GM10248 (cell line): ENCODE results near the gene ARL5A.

Source experiments
- CTCF ChIA-PET: fragments of 300-600 bp; sonication (Branson Sonifier 250); formaldehyde crosslinking; extraction: SDS; loops from one replicate; lab custom pipeline; 2021; ENCODE audit warnings: antibody characterized with exemption; lab: Yijun Ruan, JAX
- POLR2A ChIA-PET: fragments of 350-650 bp; sonication (Branson Sonifier 250); formaldehyde crosslinking; extraction: SDS; loops from one replicate; lab custom pipeline; 2020; ENCODE audit warnings: antibody characterized with exemption; lab: Yijun Ruan, JAX
- DNase-seq: peaks from one replicate; pipeline ENCODE4 v3.0.0; 2012; ENCODE audit errors: extremely low spot score
- CTCF ChIP-seq: IDR thresholded peaks from 2 replicates; pipeline ENCODE4 v1.5.1; 2012; ENCODE audit warnings: mild to moderate bottlenecking, low read depth; ENCODE audit errors: extremely low read depth, missing control alignments, control extremely low read depth

The ARL5A gene

GRCh38 chr2:151817929-151818328 lies 10.3 kb downstream of the ARL5A start:
- no peak for TF ChIP-seq CTCF
- DNase-seq, result no peak
- POLR2A ChIA-PET, result no interaction called here
- CTCF ChIA-PET, result interaction anchor here (1.5 to 2.1 kb wide), 2 partner anchors 8 to 11 kb away, joined by 7 read pairs; no protein-coding TSS in a partner anchor

- TF ChIP-seq CTCF, result no peak
- CTCF ChIA-PET, result interaction anchor here (1.7 to 2.1 kb wide), 2 partner anchors 9 kb away, joined by 7 read pairs; no protein-coding TSS in a partner anchor
- no peak for DNase-seq
- POLR2A ChIA-PET, result interaction anchor here (0.6 kb wide), 1 partner anchor 202 kb away, joined by 4 read pairs; no protein-coding TSS in a partner anchor
Observed at GRCh38 chr2:151816843-151817242, 11.4 kb downstream of the ARL5A start.

- DNase-seq, result no peak
- no peak for TF ChIP-seq CTCF
- POLR2A ChIA-PET, result no interaction called here
- CTCF ChIA-PET, result interaction anchor here (0.9 to 2.1 kb wide), 3 partner anchors 8 to 13 kb away, joined by 3 to 7 read pairs (median 7); no protein-coding TSS in a partner anchor
Observed at GRCh38 chr2:151815821-151816489, 12.3 kb downstream of the ARL5A start.

- ChIA-PET CTCF (interaction anchor here (1.4 kb wide), 1 partner anchor 10 kb away, joined by 3 read pairs; no protein-coding TSS in a partner anchor), POLR2A (no interaction called here)
- no peak for DNase-seq
- TF ChIP-seq CTCF, result no peak
Observed at GRCh38 chr2:151810489-151810888, 17.7 kb downstream of the ARL5A start.

- POLR2A ChIA-PET, result no interaction called here
- CTCF ChIA-PET, result interaction anchor here (1.3 kb wide), 1 partner anchor 18 kb away, joined by 6 read pairs; no protein-coding TSS in a partner anchor
- DNase-seq, result no peak
- no peak for TF ChIP-seq CTCF
Observed at GRCh38 chr2:151809073-151809383, 19.2 kb downstream of the ARL5A start.

GRCh38 chr2:151808258-151809072 lies 19.8 kb downstream of the ARL5A start:
- CTCF ChIA-PET, result interaction anchor here (1.0 to 3.2 kb wide), 7 partner anchors 8 to 53 kb away, joined by 3 to 18 read pairs (median 7); no protein-coding TSS in a partner anchor
- DNase-seq, result peak; percentile 23
- POLR2A ChIA-PET, result no interaction called here
- TF ChIP-seq CTCF, result peak; percentile 34
